Tibial nerve (tissue), 4 donors: Measurements from ENCODE around the gene RIBC1.

Experiments
- CTCF ChIP-seq, 5 experiments: fragments of 200-600 bp in 3 of 5; fragments of 450-650 bp in 2 of 5; sonication (generic) in 3 of 5; IDR thresholded peaks; one replicate each; pipeline ENCODE4 v1.5.1; 2016 to 2019; ENCODE audit warnings: antibody characterized with exemption in 5 of 5, mild to moderate bottlenecking in 3 of 5, moderate library complexity in 2 of 5
- EP300 ChIP-seq, 2 donors: sonication (generic); formaldehyde crosslinking; IDR thresholded peaks; one replicate each; pipeline ENCODE4 v1.6.1; 2017; ENCODE audit warnings: antibody characterized with exemption in 2 of 2, mild to moderate bottlenecking in 1 of 2
- POLR2A ChIP-seq, 2 donors: fragments of 450-650 bp; IDR thresholded peaks; one replicate each; pipeline ENCODE4 v1.6.1; 2017; ENCODE audit warnings: antibody characterized with exemption in 2 of 2, mild to moderate bottlenecking in 2 of 2, moderate library complexity in 2 of 2

GRCh38 chrX:53422861-53423306 is at the start of gene RIBC1:
- TF ChIP-seq POLR2A (IDR thresholded peaks at IDR 0.05) (no peak), CTCF (IDR thresholded peaks at IDR 0.05) (no peak), EP300 (IDR thresholded peaks at IDR 0.05) (no peak)
